Gastrocnemius medialis (tissue), 4 donors: ENCODE data around the gene DAB2IP.

Experiments
- POLR2A ChIP-seq, 2 donors: fragments of 450-650 bp; IDR thresholded peaks; one replicate each; pipeline ENCODE4 v1.6.1; 2017; ENCODE audit warnings: antibody characterized with exemption in 2 of 2, mild to moderate bottlenecking in 2 of 2, moderate library complexity in 2 of 2
- TF ChIP-seq, protein P1 (sequence below), 5 experiments: fragments of 450-650 bp in 3 of 5; fragments of 200-600 bp in 2 of 5; sonication (generic) in 2 of 5; IDR thresholded peaks in 4 of 5; conservative IDR thresholded peaks in 1 of 5; 1 replicate in 4 of 5; 2 replicates in 1 of 5; pipeline ENCODE4 v1.5.1; 2016 to 2019; ENCODE audit warnings: antibody characterized with exemption in 5 of 5, mild to moderate bottlenecking in 3 of 5, moderate library complexity in 3 of 5

DNA sequence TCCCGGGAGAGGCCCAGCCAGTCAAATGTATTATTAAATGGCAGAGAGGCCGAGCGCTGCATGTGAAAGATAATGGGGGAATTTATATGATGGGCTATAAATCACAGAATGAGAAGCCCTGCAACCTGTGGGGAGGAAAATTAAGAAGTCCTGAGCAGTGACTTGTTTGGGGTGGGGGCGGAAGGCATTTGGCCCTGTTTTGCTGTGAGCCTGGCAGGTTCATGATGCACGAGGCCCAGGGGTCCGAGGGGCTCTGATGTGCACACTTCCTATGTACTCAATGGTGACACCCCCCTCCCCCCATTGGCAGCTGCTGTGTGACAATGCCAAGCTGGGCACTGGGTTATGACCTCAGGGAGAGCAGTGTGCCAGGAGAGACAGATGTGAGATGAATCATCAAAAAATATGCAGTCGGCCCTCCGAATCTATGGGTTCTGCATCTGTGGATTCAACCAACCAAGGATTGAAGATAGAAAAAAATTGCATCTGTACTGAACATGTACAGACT lies 13.7 kb upstream of the DAB2IP start:
- TF ChIP-seq, protein P1, sequence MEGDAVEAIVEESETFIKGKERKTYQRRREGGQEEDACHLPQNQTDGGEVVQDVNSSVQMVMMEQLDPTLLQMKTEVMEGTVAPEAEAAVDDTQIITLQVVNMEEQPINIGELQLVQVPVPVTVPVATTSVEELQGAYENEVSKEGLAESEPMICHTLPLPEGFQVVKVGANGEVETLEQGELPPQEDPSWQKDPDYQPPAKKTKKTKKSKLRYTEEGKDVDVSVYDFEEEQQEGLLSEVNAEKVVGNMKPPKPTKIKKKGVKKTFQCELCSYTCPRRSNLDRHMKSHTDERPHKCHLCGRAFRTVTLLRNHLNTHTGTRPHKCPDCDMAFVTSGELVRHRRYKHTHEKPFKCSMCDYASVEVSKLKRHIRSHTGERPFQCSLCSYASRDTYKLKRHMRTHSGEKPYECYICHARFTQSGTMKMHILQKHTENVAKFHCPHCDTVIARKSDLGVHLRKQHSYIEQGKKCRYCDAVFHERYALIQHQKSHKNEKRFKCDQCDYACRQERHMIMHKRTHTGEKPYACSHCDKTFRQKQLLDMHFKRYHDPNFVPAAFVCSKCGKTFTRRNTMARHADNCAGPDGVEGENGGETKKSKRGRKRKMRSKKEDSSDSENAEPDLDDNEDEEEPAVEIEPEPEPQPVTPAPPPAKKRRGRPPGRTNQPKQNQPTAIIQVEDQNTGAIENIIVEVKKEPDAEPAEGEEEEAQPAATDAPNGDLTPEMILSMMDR (IDR thresholded peaks at IDR 0.05 in 4 of 5, conservative IDR thresholded peaks at IDR 0.05 in 1 of 5), result no peak
- no peak for TF ChIP-seq POLR2A (IDR thresholded peaks at IDR 0.05)
